ENCODE results near the gene RYR1.

Gene RYR1

GRCh38 chr19:38440592-38440991 lies 7.1 kb downstream of the RYR1 start:
- no peak overlapping the region for H3K4me3 ChIP-seq (ENCODE audit: low read depth, low read length)

GRCh38 chr19:38441657-38442348 lies 8.3 kb downstream of the RYR1 start:
- in situ Hi-C loops (cut with HindIII; ENCODE audit: low pct_ligation_motif_present, low sequenced_read_pairs) = no loop called here
- Histone ChIP-seq H3K4me3 (ENCODE audit: low read depth, low read length) (no peak overlapping the region), H3K27ac (no peak overlapping the region), H3K27me3 (replicated peaks) (no peaks in the 10 kb centered on the region), H3K36me3 (replicated peaks) (no peaks in the 10 kb centered on the region)
- DNase-seq = no peak
- peak; percentile 7 for TF ChIP-seq CTCF (IDR thresholded peaks at IDR 0.05; ENCODE audit: low read depth, low read length, missing control alignments)

More at GRCh38 chr19:38440592-38440991, 7.1 kb downstream of the RYR1 start:
- Histone ChIP-seq H3K27ac (no peak overlapping the region), H3K36me3 (replicated peaks) (no peaks in the 10 kb centered on the region), H3K27me3 (replicated peaks) (no peaks in the 10 kb centered on the region)
- DNase-seq = no peak
- no peak for TF ChIP-seq CTCF (IDR thresholded peaks at IDR 0.05; ENCODE audit: low read depth, low read length, missing control alignments)
- in situ Hi-C loops (cut with HindIII; ENCODE audit: low pct_ligation_motif_present, low sequenced_read_pairs) = no loop called here

GRCh38 chr19:38442736-38443135 lies 9.2 kb downstream of the RYR1 start:
- no peak for DNase-seq
- Histone ChIP-seq H3K27me3 (replicated peaks) (no peaks in the 10 kb centered on the region), H3K4me3 (ENCODE audit: low read depth, low read length) (no peak overlapping the region), H3K27ac (no peak overlapping the region), H3K36me3 (replicated peaks) (no peaks in the 10 kb centered on the region)
- no peak for TF ChIP-seq CTCF (IDR thresholded peaks at IDR 0.05; ENCODE audit: low read depth, low read length, missing control alignments)
- in situ Hi-C loops (cut with HindIII; ENCODE audit: low pct_ligation_motif_present, low sequenced_read_pairs) = no loop called here

- H3K36me3 ChIP-seq (replicated peaks) = no peaks in the 10 kb centered on the region
- no peak for TF ChIP-seq CTCF (IDR thresholded peaks at IDR 0.05; ENCODE audit: low read depth, low read length, missing control alignments)
- H3K27ac ChIP-seq = no peak overlapping the region
- H3K27me3 ChIP-seq (replicated peaks) = no peaks in the 10 kb centered on the region
- no peak for DNase-seq
- no peak overlapping the region for H3K4me3 ChIP-seq (ENCODE audit: low read depth, low read length)
- in situ Hi-C loops (cut with HindIII; ENCODE audit: low pct_ligation_motif_present, low sequenced_read_pairs) = no loop called here
Measured at GRCh38 chr19:38443458-38443999, 10.0 kb downstream of the RYR1 start.

GRCh38 chr19:38444026-38444425 lies 10.5 kb downstream of the RYR1 start:
- no peaks in the 10 kb centered on the region for H3K36me3 ChIP-seq (replicated peaks)
- H3K27ac ChIP-seq = no peak overlapping the region
- H3K27me3 ChIP-seq (replicated peaks) = no peaks in the 10 kb centered on the region
- no peak for DNase-seq
- no peak for TF ChIP-seq CTCF (IDR thresholded peaks at IDR 0.05; ENCODE audit: low read depth, low read length, missing control alignments)
- in situ Hi-C loops (cut with HindIII; ENCODE audit: low pct_ligation_motif_present, low sequenced_read_pairs) = no loop called here
- H3K4me3 ChIP-seq (ENCODE audit: low read depth, low read length) = no peak overlapping the region

- in situ Hi-C loops (cut with HindIII; ENCODE audit: low pct_ligation_motif_present, low sequenced_read_pairs) = no loop called here
- H3K36me3 ChIP-seq (replicated peaks) = no peaks in the 10 kb centered on the region
- no peak for DNase-seq
- TF ChIP-seq CTCF (IDR thresholded peaks at IDR 0.05; ENCODE audit: low read depth, low read length, missing control alignments) = no peak
- no peak overlapping the region for H3K4me3 ChIP-seq (ENCODE audit: low read depth, low read length)
- no peak overlapping the region for H3K27ac ChIP-seq
- H3K27me3 ChIP-seq (replicated peaks) = no peaks in the 10 kb centered on the region
Measured at GRCh38 chr19:38445362-38445761, 11.9 kb downstream of the RYR1 start.

All from brain microvascular endothelial cell (primary cell).